Neuronal stem cell (in vitro differentiated cells): ENCODE data around the gene ZBTB32.
A peak's percentile ranks its signal among the peaks of the same experiment; 100 is the strongest.

Source experiments
- DNase-seq: peaks from one replicate; pipeline ENCODE4 v3.0.0-alpha.2; 2013; ENCODE audit warnings: low spot score
- H2AFZ ChIP-seq: one replicate; pipeline ENCODE4 v1.6.1; 2013; ENCODE audit warnings: mild to moderate bottlenecking, low read length, inconsistent platforms
- H2AK5ac ChIP-seq: 2 replicates; pipeline ENCODE4 v1.6.1; 2013; ENCODE audit warnings: low read depth, mild to moderate bottlenecking, inconsistent platforms, low read length, moderate library complexity, mixed read lengths
- H2BK120ac ChIP-seq: 2 replicates; pipeline ENCODE4 v1.6.1; 2013; ENCODE audit warnings: low read depth, mild to moderate bottlenecking, inconsistent platforms, low read length, moderate library complexity, mixed read lengths
- H2BK12ac ChIP-seq: one replicate; pipeline ENCODE4 v1.6.1; 2013; ENCODE audit warnings: low read length, inconsistent platforms
- H2BK15ac ChIP-seq: 2 replicates; pipeline ENCODE4 v1.6.1; 2013; ENCODE audit warnings: mild to moderate bottlenecking, low read length, inconsistent platforms, mixed read lengths
- H2BK5ac ChIP-seq: one replicate; pipeline ENCODE4 v1.6.1; 2013; ENCODE audit warnings: inconsistent platforms, mild to moderate bottlenecking, low read length, moderate library complexity
- H3K14ac ChIP-seq: one replicate; pipeline ENCODE4 v1.6.1; 2013; ENCODE audit warnings: low read length, inconsistent platforms
- H3K18ac ChIP-seq: 2 replicates; pipeline ENCODE4 v1.6.1; 2013; ENCODE audit warnings: low read length, inconsistent platforms
- H3K23ac ChIP-seq: 2 replicates; pipeline ENCODE4 v1.6.1; 2013; ENCODE audit warnings: low read depth, mild to moderate bottlenecking, mixed read lengths, low read length, inconsistent platforms; ENCODE audit not compliant: poor library complexity
- H3K27ac ChIP-seq: replicated peaks from 3 replicates; pipeline ENCODE4 v1.5.1; 2013; ENCODE audit warnings: low read length, inconsistent platforms
- H3K27me3 ChIP-seq, 3 experiments: 2 replicates each; pipeline ENCODE4 v1.6.1; 2013; ENCODE audit warnings: low read length in 3 of 3, mild to moderate bottlenecking in 2 of 3, inconsistent platforms in 1 of 3, low read depth in 1 of 3, mixed read lengths in 1 of 3, moderate library complexity in 1 of 3; ENCODE audit not compliant: control insufficient read depth in 3 of 3, insufficient read depth in 3 of 3
- H3K36me3 ChIP-seq, 2 donors: replicated peaks in 1 of 2; 2 replicates each; pipeline ENCODE4 v1.6.1; 2013; ENCODE audit warnings: low read length in 2 of 2; ENCODE audit not compliant: control insufficient read depth in 2 of 2, insufficient read depth in 2 of 2
- H3K4ac ChIP-seq: 2 replicates; pipeline ENCODE4 v1.6.1; 2013; ENCODE audit warnings: inconsistent platforms, mild to moderate bottlenecking, low read length, moderate library complexity
- H3K4me1 ChIP-seq, 2 donors: 1 replicate in 1 of 2; 2 replicates in 1 of 2; pipeline ENCODE4 v1.6.1; 2013; ENCODE audit warnings: low read length in 2 of 2, low read depth in 1 of 2; ENCODE audit not compliant: control insufficient read depth in 2 of 2, insufficient read depth in 1 of 2
- H3K4me2 ChIP-seq: one replicate; pipeline ENCODE4 v1.6.1; 2013; ENCODE audit warnings: mild to moderate bottlenecking, low read length, inconsistent platforms; ENCODE audit not compliant: insufficient read depth, poor library complexity, severe bottlenecking
- H3K4me3 ChIP-seq, 2 donors: 2 replicates each; pipeline ENCODE4 v1.5.1; 2013; ENCODE audit warnings: low read length in 2 of 2, mild to moderate bottlenecking in 2 of 2, inconsistent platforms in 1 of 2, moderate library complexity in 1 of 2
- H3K79me1 ChIP-seq: one replicate; pipeline ENCODE4 v1.6.1; 2013; ENCODE audit warnings: low read depth, mild to moderate bottlenecking, inconsistent platforms, low read length, moderate library complexity
- H3K9ac ChIP-seq: one replicate; pipeline ENCODE4 v1.6.1; 2013; ENCODE audit warnings: mild to moderate bottlenecking, low read depth, low read length, inconsistent platforms; ENCODE audit not compliant: poor library complexity
- H3K9me3 ChIP-seq, 2 donors: replicated peaks in 1 of 2; 2 replicates each; pipeline versions ENCODE3 to v1.6.1; 2013; ENCODE audit warnings: low read length in 2 of 2, mild to moderate bottlenecking in 2 of 2, inconsistent platforms in 1 of 2, low read depth in 1 of 2, mixed read lengths in 1 of 2, moderate library complexity in 1 of 2; ENCODE audit not compliant: control insufficient read depth in 2 of 2, insufficient read depth in 1 of 2
- H4K8ac ChIP-seq: one replicate; pipeline ENCODE4 v1.6.1; 2013; ENCODE audit warnings: low read depth, mild to moderate bottlenecking, inconsistent platforms, low read length, moderate library complexity
- H4K91ac ChIP-seq: one replicate; pipeline ENCODE4 v1.6.1; 2013; ENCODE audit warnings: low read length, low read depth, mild to moderate bottlenecking, inconsistent platforms; ENCODE audit not compliant: poor library complexity
- WGBS, 2 donors: extraction: QIAGEN DNeasy Blood & Tissue Kit; methylation state at CpG; one replicate each; pipeline ENCODE4 v1.1.7; 2013; ENCODE audit warnings: missing lambda C conversion rate in 2 of 2, mixed read lengths in 1 of 2; ENCODE audit not compliant: insufficient read length in 2 of 2, insufficient replicate concordance in 1 of 2; ENCODE audit errors: extremely low coverage in 2 of 2; 5-methylcytosine and 5-hydroxymethylcytosine counted together

The ZBTB32 gene

GRCh38 chr19:35727956-35728706, 23.8 kb downstream of the ZBTB32 start:
- H3K36me3 ChIP-seq, result peaks cover 82 to 97% of the 10 kb centered on the region in 2 donors
- WGBS, 2 donors, result no CpG with 5 or more reads among the region's 19 CpGs
- no peak overlapping the region for H3K4ac ChIP-seq

GRCh38 chr19:35729021-35729420, 24.7 kb downstream of the ZBTB32 start:
- Histone ChIP-seq H3K18ac (no peak overlapping the region), H3K27me3 (no peaks in the 10 kb centered on the region), H3K4me3 (no peak overlapping the region), H3K4me1 (no peaks in the 10 kb centered on the region), H2BK15ac (no peak overlapping the region), H4K8ac (peak overlapping the region; percentile 82), H3K9me3 (no peaks in the 10 kb centered on the region), H4K91ac (no peak overlapping the region), H3K9ac (peak overlapping the region; percentile 21), H3K14ac (no peak overlapping the region), H2BK12ac (no peak overlapping the region), H3K4me2 (no peak overlapping the region), H3K4ac (no peak overlapping the region), H2BK120ac (no peak overlapping the region), H3K23ac (no peak overlapping the region), H3K27ac (no peak overlapping the region), H2AK5ac (no peak overlapping the region), H2AFZ (no peak overlapping the region), H3K36me3 (peaks cover 80 to 96% of the 10 kb centered on the region in 2 donors), H2BK5ac (no peak overlapping the region), H3K79me1 (peaks cover 11% of the 10 kb centered on the region)
- no peak for DNase-seq
- WGBS, 2 donors, result no CpG with 5 or more reads among the region's 18 CpGs

More at GRCh38 chr19:35727956-35728706, 23.8 kb downstream of the ZBTB32 start:
- no peak overlapping the region for H3K9ac ChIP-seq
- H3K27ac ChIP-seq, result no peak overlapping the region
- no peak overlapping the region for H2BK12ac ChIP-seq
- no peak for DNase-seq
- no peak overlapping the region for H2BK120ac ChIP-seq
- no peak overlapping the region for H3K4me3 ChIP-seq
- H2BK5ac ChIP-seq, result no peak overlapping the region
- no peak overlapping the region for H3K18ac ChIP-seq
- no peak overlapping the region for H2AK5ac ChIP-seq
- no peak overlapping the region for H4K91ac ChIP-seq
- H2AFZ ChIP-seq, result no peak overlapping the region
- no peaks in the 10 kb centered on the region for H3K27me3 ChIP-seq
- no peaks in the 10 kb centered on the region for H3K9me3 ChIP-seq
- H4K8ac ChIP-seq, result no peak overlapping the region
- no peak overlapping the region for H2BK15ac ChIP-seq
- H3K14ac ChIP-seq, result no peak overlapping the region
- H3K79me1 ChIP-seq, result peaks cover 11% of the 10 kb centered on the region
- no peak overlapping the region for H3K23ac ChIP-seq
- no peak overlapping the region for H3K4me2 ChIP-seq
- no peaks in the 10 kb centered on the region for H3K4me1 ChIP-seq

DNA sequence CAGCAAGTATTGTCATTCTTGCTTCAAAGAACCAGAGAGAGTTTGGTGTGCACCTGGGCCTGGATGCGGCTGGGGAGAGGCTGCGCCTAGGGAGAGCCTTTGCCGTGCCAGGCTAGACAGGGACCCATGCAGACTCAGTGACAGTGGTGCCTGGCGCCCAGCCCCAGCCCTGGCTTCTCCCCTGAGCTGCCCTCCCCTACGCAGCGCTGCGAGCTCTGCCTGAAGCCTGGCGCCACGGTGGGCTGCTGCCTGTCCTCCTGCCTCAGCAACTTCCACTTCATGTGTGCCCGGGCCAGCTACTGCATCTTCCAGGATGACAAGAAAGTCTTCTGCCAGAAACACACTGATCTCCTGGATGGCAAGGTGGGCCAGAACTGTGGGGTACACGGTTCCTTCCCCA, 25.4 kb downstream of the ZBTB32 start:
- Histone ChIP-seq H3K14ac (no peak overlapping the region), H2AK5ac (no peak overlapping the region), H3K36me3 (peaks cover 79 to 96% of the 10 kb centered on the region in 2 donors), H3K23ac (no peak overlapping the region), H2BK120ac (no peak overlapping the region), H2BK5ac (no peak overlapping the region), H3K9me3 (no peaks in the 10 kb centered on the region), H3K4me1 (no peaks in the 10 kb centered on the region), H2BK12ac (no peak overlapping the region), H3K79me1 (peaks cover 14% of the 10 kb centered on the region), H2AFZ (no peak overlapping the region), H3K9ac (no peak overlapping the region), H4K8ac (peak overlapping the region; percentile 17), H4K91ac (no peak overlapping the region), H3K4ac (no peak overlapping the region), H3K27ac (no peak overlapping the region), H2BK15ac (no peak overlapping the region), H3K4me2 (no peak overlapping the region), H3K18ac (no peak overlapping the region), H3K4me3 (no peak overlapping the region), H3K27me3 (no peaks in the 10 kb centered on the region)
- DNase-seq, result no peak
- no CpG with 5 or more reads among the region's 11 CpGs for WGBS, 2 donors

DNA sequence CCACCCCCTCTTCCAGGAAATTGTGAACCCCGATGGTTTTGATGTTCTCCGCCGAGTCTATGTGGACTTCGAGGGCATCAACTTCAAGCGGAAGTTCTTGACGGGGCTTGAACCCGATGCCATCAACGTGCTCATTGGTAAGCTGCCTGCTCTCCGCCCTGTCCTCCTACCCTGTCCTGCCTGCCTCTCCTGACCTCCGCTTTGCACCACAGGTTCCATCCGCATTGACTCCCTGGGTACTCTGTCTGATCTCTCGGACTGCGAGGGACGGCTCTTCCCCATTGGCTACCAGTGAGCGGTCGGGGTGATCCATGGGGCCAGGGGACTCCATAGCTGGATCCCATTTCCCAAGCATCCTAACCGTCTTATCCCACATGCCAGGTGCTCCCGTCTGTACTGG, 26.0 kb downstream of the ZBTB32 start:
- no peak overlapping the region for H3K18ac ChIP-seq
- no peak overlapping the region for H3K9ac ChIP-seq
- H2BK5ac ChIP-seq, result no peak overlapping the region
- H3K4ac ChIP-seq, result no peak overlapping the region
- H3K27ac ChIP-seq, result no peak overlapping the region
- peaks cover 14% of the 10 kb centered on the region for H3K79me1 ChIP-seq
- no peak overlapping the region for H4K91ac ChIP-seq
- no peaks in the 10 kb centered on the region for H3K4me1 ChIP-seq
- no peak for DNase-seq
- no peak overlapping the region for H2AFZ ChIP-seq
- no peak overlapping the region for H2BK12ac ChIP-seq
- no peak overlapping the region for H4K8ac ChIP-seq
- no peak overlapping the region for H2BK15ac ChIP-seq
- no peak overlapping the region for H3K4me2 ChIP-seq
- H3K36me3 ChIP-seq, result peaks cover 77 to 96% of the 10 kb centered on the region in 2 donors
- no peak overlapping the region for H2AK5ac ChIP-seq
- no peak overlapping the region for H3K4me3 ChIP-seq
- H2BK120ac ChIP-seq, result no peak overlapping the region
- no peaks in the 10 kb centered on the region for H3K27me3 ChIP-seq
- no peaks in the 10 kb centered on the region for H3K9me3 ChIP-seq
- peak overlapping the region; percentile 55 for H3K23ac ChIP-seq
- no CpG with 5 or more reads among the region's 18 CpGs for WGBS, 2 donors
- no peak overlapping the region for H3K14ac ChIP-seq
